GM19468 (cell line): ENCODE results near the gene CACNA2D3.
A peak's percentile ranks its signal among the peaks of the same experiment; 100 is the strongest.
"Not testable (repeated sequence)": the region's sequence is repeated elsewhere in the genome, so short reads cannot be mapped to it uniquely, and the experiment has no call there.

Experiments used
- ATAC-seq: cut with Tn5 transposase; IDR thresholded peaks from one replicate; pipeline ENCODE4 v1.9.1; 2021; ENCODE audit warnings: mild to moderate bottlenecking, moderate library complexity, moderate number of reproducible peaks; ENCODE audit not compliant: unreplicated experiment; ENCODE audit errors: extremely low read depth

Gene CACNA2D3

DNA sequence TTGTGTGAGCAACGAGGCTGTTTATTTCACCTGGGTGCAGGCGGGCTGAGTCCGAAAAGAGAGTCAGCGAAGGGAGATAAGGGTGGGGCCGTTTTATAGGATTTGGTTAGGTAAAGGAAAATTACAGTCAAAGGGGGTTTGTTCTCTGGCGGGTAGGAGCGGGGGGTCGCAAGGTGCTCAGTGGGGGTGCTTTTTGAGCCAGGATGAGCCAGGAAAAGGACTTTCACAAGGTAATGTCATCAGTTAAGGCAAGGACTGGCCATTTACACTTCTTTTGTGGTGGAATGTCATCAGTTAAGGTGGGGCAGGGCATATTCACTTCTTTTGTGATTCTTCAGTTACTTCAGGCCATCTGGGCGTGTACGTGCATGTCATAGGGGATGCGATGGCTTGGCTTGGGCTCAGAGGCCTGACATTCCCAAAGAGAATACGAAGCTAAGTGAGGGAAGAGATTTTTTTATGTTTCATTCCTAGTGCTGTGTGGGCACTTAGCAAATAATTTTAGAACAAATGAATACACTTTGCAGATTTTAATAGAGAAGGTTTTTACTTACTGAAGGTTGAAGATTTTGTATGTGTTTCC is 517.5 kb downstream of the CACNA2D3 start:
- ATAC-seq: not testable (repeated sequence)

DNA sequence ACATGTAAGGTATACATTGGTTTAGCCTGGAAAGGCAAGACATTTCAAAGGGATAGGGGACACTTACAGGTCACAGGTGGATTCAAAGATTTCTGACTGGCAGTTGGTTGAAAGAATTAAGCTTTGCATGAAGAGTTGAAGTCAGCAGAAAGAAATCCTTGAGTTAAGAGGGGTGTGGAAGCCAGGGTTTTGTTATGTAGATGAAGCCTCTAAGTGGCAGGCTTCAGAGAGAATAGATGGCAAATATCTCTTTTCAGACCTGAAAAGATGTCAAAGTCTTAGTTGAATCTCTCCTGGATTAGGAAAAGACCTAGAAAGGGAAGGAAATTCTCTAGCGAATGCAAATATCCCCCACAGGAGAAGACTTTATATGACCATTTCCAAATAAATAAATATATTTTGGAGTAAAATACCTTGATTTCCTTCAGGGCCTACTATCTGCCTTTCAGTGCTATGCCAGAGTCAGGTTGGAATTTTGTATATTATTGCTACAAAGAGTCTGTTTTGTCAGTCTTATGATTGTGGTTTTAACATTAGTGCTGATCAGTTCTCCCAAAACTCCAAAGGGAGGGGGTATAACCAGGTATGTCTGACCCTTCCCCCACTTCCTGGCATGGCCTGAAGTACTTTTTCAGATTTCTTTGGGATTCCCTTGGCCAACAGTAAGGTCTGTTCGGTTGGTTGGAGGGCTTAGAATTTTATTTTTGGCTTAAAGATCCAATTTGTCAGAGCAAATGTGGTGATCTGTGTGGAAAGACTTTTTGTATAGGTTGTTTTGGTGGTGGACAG is 519.1 kb downstream of the CACNA2D3 start:
- no peak for ATAC-seq

DNA sequence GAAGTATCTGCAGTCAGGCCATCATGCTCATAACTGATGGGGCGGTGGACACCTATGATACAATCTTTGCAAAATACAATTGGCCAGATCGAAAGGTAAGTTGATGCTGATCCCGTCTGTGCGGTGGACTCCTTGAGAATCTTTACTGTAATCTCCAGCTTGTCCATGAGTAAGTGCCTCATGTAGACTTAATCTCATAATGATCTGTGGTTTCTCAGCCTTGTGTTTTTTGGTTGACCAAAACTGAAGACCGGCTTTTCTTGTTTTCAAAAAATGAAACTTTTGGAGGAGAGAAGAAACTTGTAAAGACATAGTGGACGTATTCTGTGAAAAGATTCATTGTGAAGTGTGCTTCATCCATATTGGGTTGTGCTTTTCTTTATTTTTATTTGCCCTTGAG is 519.8 kb downstream of the CACNA2D3 start:
- ATAC-seq: no peak

DNA sequence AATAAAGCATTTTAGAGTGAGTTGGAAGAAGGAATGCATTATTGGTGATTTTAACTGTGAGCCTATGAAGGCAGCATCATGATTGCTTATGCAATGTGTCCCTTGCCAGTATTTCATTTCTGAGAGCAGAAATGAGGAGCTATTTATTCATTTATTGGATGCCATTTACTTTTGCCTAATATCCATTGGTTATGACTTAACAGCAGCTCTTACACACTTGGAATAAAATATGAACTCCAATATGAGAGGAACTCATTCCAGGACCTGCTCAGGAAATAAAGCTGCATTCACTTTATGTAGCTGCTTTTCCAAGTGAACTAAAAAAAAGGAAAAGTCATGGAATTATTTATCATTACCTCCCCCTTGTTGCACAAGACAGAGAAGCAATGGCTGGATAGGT is 525.4 kb downstream of the CACNA2D3 start:
- no peak for ATAC-seq

DNA sequence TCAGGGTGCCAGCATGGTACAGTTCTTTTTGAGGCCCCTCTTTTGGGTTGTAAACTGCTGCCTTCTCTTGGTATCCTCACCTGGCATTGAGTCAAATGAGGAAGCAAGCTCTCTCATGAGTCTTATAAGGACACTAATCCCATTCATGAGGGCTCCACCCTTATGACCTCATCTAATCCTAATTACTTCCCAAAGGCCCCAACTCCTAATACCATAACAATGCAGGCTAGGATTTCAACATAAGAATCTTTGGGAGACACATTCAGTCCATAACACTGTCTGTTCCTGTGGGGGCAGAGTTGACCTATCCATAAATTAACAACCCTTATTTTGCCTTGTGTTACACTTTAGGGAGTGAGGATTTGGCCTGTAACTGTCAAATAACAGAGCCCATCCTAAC is 527.2 kb downstream of the CACNA2D3 start:
- ATAC-seq: no peak

DNA sequence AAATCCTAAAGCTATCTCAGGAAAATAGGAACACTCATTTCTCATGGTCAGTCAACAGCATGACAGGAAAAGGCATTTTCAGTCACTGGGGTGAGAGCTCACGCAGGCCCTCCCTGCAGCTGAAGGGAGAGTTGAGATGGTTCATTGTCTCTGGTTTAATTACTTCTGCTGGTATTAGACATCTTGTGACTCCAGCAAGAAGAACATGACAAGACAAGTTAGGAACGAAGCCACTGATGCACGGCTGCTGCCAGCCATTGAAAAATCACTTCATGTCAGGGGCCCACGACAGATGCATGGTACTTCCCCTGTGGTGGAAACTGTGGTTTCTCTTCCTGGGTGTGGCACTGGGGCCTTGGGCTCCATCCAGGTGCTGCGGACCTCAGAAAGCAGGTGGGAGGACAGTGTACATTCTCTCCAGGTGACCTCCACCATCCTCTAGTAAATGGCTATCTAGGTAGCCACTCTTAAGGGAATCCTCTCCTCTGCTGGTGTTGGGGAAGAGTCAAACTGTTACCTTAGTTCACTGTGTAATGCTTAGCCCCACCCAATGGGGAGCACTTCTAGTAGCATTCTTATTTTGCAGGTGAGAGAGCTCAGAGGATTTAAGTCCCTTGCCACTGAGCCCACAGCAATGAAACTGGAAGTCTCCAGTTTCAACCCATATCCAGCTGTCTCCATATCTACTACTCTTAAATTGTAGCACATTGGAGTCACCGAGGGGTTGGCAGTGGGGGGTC is 531.3 kb downstream of the CACNA2D3 start:
- ATAC-seq: peak; percentile 42

DNA sequence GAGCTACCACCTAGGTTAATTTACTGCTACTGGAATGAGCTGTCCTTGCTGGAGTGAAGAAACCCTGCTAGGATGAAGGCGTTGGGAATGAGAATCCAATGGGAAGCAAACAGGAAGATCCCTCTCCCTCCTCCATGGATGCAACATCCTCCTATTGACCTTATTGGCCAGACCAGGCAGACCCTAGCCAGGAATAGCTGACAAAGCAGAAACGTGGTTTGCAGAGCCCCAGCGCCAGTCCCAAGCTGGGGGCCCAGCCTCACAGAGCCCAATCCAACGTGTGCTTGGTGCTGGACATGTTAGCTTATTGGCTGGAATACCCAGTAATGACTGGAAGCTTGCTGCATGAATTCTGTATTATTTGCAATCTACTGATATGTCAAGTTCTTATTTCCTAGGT is 532.4 kb downstream of the CACNA2D3 start:
- no peak for ATAC-seq

DNA sequence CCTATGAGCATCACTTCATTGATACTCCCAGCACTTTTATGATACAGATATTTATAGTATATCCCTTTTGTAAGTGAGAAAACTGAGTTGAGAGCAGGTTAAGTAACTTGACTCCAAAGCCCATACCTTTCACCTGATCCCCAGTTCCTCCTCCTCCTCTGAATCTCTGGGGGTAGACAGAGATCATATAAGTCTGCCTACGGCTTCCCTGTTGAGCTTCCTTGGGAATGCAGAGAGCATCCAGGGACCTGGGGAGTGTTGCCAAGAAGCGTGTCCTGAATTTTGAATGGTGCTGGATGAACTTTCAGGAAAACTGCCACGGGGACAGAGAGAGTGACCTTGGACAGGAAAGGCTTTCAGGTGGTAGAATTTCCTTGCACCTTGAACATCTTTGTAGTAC is 537.0 kb downstream of the CACNA2D3 start:
- ATAC-seq: no peak

DNA sequence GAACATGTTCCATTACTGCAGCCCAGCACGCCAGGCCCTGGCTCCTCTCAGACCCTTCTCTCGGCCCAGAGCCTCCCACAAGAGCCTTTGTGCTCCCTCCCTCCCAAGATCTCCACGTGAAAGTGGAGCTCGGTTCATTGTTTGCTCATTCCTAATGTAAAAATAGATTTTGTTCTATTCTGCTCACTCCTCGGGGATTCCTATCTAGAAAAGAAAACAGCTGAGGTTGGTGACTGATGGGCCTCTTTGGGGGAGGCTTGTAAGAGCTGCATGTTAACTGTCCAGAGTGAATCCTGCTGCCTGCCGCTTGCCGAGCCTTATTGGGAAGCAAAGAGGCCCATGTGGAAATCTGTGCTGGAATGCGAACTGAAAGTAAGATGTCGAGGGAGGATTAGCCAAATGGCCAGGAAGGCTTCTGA is 538.4 kb downstream of the CACNA2D3 start:
- ATAC-seq: no peak

DNA sequence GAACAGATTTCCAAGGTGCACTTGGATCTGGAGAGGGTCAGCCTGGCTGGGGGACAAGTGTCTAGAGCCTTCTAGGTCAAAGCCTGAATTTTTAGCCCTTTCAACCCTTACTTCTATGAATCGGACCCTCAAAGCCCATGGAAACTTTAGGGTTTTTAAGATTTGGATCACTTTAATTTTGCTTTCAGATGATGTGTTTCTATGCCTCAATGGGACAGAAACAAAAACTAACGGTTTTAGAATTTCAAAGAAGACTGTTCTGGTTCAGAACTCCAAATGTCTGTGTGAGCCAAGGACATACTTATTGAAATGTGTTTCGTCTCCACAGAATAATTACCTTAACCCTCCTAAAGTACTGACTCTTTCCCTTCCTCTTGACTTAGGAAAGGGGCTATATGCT is 538.8 kb downstream of the CACNA2D3 start:
- no peak for ATAC-seq

DNA sequence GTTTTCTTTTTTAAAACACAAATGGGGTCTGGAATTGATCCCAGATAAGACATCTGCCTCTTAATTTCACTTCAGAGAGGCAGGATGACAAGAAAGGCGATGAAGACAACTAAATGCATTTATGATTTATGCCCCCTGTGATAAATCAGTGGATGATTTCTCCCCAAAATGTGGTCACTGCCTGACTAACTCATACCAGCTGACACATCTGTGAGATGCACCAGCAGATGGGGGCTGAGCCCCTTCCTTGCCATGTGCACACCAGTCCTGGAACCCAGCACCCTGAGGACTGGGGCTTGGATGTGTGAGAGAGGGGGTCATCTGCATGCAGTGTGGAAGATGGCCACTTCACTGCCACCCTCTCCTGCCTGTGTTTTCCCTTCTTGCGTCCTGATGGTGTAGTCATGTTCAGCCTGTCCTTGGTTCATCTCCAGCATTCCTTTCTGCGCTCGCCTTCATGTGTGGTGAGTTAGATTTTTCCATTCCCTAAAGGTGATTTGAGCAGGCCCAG is 541.2 kb downstream of the CACNA2D3 start:
- ATAC-seq: no peak

DNA sequence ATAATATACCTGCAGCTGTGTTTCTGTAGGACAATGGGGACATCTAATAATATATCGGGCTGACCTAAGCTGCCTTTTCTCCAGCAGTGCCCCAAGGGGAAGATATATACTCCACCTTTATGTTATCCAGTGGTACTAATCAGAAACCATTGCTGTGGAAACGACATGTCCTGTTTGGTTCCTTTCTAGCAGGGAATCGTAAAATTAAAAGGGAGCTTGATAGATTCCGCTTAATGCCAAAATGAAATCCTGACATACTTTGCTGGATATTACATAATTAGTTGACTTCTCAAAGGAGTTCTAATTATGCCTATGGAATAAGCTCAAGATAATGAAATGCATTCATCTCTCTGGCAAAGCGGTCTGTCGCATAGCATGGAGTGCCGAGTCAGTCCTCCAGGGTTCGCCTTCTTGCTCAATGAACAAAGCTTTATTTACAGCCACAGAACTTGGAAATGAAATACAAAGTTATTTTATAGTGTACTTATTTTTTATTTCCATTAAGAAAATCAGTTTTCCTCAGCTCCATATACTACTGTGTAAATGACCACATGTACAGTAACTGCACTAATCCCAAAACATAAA is 542.8 kb downstream of the CACNA2D3 start:
- no peak for ATAC-seq

DNA sequence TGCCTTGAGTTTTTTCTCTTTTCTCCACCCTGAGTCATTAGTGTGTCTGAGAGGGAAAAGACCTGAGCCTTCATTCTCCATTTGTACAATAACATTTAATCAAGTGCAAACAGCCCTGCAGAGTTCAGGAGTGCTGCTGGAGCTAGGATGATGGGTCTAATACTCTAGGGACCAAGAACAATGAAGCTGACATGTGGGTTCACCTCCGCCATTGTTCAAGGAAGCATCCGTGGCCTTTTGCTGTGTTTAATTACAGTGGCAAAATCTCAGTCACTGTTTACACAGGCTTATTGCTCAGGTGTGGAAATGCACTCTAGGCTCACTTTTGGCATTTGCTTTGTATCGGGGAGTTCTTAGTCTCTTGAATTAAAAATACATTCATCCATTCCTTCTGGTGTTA is 545.9 kb downstream of the CACNA2D3 start:
- no peak for ATAC-seq

DNA sequence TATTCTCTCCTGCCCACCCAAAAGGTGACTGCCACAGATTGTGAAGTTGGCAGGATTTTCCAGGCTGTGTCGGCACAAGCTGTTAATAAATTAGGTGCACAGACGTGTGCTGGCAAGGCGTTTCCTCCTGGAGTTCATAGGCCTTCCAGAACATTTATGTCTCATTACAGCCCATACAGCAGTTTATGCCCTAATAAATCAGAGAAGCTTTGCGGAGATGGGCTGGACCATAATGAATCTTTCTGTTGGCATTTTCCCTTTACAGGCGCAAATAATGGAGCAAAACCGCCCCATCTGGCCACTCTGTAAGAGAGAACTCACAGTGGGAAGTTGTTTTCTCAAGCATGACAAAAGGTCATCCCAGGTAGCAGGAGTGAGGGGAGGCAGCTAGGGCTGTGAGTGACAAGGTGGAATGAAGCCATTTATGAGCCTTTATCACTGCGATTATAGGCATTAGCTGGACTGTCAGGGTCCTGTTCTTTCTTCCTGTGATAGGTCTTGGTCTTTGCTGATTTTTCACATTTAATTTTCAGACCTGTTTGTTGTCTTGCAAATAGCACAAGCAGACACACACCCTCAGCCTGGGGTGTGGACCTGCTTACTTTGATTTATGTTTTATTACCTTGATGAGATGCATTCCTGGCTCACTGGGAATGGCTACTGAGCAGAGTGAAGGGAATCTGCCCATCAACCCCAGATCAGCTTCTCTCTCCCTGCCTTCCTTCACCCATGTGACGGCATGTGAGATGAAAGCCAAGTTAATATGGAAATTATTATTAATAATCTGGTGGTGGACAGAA is 548.0 kb downstream of the CACNA2D3 start:
- ATAC-seq: no peak

DNA sequence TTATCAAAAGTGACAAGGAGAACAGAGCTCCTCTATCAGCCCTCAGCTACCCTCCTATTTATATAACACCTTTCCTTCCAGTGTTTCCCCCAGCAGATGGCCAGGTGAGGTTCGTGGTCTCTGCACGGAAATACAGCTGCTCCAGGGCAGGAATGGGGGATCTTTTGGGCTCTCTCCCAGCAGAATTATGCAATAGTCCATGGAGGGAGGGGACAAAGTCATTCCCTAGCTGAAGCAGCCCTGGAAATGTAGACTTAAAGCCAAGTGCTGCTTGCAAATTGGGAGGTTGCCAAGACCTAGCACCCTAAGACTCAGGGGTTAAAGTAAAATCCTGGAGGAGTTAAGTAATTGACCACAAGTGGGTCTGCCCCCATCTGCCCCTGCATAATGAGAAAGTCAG is 549.2 kb downstream of the CACNA2D3 start:
- no peak for ATAC-seq

DNA sequence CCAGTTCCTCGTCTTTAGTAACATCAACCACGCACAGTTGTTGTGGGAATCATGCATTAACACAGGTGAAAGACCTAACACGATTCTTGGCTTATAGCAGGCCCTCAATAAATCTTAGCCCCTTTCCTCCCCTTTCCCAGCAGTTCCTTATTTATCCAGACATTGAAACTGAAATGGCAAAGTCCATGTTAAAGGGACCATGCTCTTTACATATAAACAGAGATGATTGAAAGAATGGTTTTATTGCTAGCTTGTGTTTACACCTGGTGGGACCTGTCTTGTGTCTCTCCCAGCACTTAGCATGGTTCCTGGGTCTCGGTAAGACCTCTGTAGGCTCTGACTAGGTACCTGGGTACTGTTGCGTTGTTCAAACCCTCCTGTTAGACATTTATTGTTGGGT is 553.7 kb downstream of the CACNA2D3 start:
- no peak for ATAC-seq

DNA sequence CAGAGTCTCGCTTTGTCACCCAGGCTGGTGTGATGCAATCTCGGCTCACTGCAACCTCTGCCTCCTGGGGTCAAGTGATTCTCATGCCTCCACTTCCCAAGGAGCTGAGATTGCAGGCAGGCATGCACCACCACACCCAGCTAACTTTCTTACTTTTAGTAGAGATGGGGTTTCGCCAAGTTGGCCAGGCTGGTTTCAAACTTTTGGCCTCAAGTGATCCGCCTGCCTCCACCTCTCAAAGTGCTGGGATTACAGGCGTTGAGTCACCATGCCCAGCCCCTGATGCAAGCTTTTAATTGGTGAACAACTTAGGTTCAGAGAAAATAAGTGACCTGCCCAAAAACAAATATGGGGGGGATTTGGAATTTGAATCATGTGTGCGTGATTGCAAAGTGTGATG is 559.4 kb downstream of the CACNA2D3 start:
- no peak for ATAC-seq

DNA sequence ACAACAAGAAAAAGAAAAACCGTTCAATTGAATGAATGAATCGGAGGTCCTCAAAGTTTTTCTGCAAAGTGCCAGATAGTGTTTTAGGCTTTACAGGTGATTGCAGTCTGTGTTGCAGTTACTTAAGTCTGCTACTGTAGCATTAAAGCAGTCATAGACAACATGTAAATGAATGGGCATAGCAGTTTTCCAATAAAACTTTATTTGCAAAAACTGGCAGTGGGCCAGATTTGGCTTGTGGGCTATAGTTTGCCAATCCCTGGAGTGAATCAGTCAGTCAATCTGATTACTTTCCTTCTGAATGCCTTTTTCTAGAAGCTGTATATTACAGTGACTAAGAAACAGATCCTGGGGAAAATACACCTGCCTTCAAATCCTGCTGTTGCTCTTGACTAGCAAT is 562.9 kb downstream of the CACNA2D3 start:
- no peak for ATAC-seq

DNA sequence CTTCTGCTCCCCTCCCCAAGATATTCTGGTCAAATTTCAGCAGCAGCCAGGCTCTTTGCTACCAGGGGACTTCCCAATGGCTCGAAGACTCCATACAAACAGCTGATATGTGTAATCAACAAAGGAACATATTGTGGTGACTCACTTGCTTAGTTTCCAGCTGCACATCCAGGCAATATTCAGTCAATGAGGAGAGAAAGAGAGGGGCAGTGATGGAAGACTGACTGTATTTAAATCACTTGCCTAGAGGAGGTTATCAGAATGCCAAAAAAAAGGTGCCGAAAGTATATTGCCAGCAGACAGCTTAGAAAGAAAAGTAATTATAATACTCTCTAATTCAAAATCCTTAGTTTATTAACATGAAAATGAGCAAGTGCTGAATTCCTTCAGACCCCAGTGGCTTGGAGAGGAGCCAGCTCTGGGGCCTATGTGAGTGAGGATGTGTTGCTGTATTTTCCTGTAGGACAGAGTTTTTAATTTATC is 569.0 kb downstream of the CACNA2D3 start:
- ATAC-seq: no peak

DNA sequence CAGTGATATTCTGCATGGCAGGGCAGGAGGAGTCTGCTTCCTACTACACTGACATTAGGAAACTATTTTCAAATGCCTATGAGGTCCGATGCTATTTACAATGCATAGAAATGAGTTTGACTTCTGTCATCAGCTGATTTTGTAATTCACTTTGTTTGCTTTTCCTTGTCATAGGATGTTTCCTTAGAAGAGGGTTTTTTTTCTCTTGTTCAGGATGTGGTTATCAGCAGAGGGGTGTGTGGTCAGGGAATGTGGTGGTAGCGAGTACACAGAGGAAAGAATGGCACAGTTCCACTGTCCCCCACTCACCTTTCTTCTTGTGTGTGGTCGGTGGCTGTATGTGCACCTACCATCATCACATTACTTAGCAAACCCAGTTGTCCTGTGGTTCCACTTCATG is 574.0 kb downstream of the CACNA2D3 start:
- ATAC-seq: no peak
